Thyroid gland (tissue), 4 donors: ENCODE data around the gene NAXE. TPM values are rescaled to one million over a fixed set of nuclear protein-coding genes. Genes with fewer than 3 reads are reported as not detected.

Experiments used
- DNase-seq, 2 donors: peaks; one replicate each; pipeline ENCODE4 v3.0.0-alpha.2; 2019
- H3K27ac ChIP-seq, 3 donors: fragments of 200-600 bp; sonication (generic); 1 replicate in 2 of 3; 2 replicates in 1 of 3; pipeline ENCODE4 v1.5.1; 2016 to 2019; ENCODE audit warnings: mild to moderate bottlenecking in 1 of 3, moderate library complexity in 1 of 3
- H3K27me3 ChIP-seq: fragments of 200-600 bp; sonication (generic); one replicate; pipeline ENCODE4 v1.5.1; 2019
- H3K36me3 ChIP-seq, 2 donors: fragments of 200-600 bp; sonication (generic); one replicate each; pipeline ENCODE4 v1.5.1; 2016 to 2019
- H3K4me1 ChIP-seq, 2 donors: fragments of 200-600 bp; sonication (generic); one replicate each; pipeline ENCODE4 v1.5.1; 2017 to 2019
- H3K4me3 ChIP-seq, 3 donors: fragments of 200-600 bp; sonication (generic); replicated peaks in 1 of 3; 1 replicate in 2 of 3; 2 replicates in 1 of 3; pipeline ENCODE4 v1.5.1; 2016; ENCODE audit warnings: mild to moderate bottlenecking in 1 of 3
- H3K9me3 ChIP-seq: fragments of 200-600 bp; sonication (generic); one replicate; pipeline ENCODE4 v1.5.1; 2017
- POLR2A ChIP-seq, 2 donors: fragments of 450-650 bp; IDR thresholded peaks; one replicate each; pipeline ENCODE4 v1.6.1; 2017; ENCODE audit warnings: antibody characterized with exemption in 2 of 2, mild to moderate bottlenecking in 2 of 2, moderate library complexity in 1 of 2
- WGBS, 2 donors: methylation state at CpG; one replicate each; pipeline ENCODE4 v1.1.5; 2017; 5-methylcytosine and 5-hydroxymethylcytosine counted together
- intact Hi-C: fragments of 100-400 bp; cut with DNase I; formaldehyde crosslinking; loops from one replicate; pipeline ENCODE4 v1.15.1; 2023
- total RNA-seq, 4 donors: library from RNA; depleted of rRNA; stranded (reverse); fragments of >200 nt; gene quantifications; one replicate each; pipeline ENCODE4 v1.2.3, GENCODE V29; 2016
- TF ChIP-seq, protein P1 (sequence below), 6 experiments: fragments of 200-600 bp in 3 of 6; fragments of 450-650 bp in 3 of 6; sonication (generic) in 3 of 6; IDR thresholded peaks; one replicate each; pipeline ENCODE4 v1.5.1; 2016 to 2019; ENCODE audit warnings: antibody characterized with exemption in 6 of 6, mild to moderate bottlenecking in 2 of 6, inconsistent platforms in 1 of 6, moderate library complexity in 1 of 6

NAXE gene
- total RNA-seq, 4 donors from 2014 or later = 69.1 to 176 (median 117) TPM

DNA sequence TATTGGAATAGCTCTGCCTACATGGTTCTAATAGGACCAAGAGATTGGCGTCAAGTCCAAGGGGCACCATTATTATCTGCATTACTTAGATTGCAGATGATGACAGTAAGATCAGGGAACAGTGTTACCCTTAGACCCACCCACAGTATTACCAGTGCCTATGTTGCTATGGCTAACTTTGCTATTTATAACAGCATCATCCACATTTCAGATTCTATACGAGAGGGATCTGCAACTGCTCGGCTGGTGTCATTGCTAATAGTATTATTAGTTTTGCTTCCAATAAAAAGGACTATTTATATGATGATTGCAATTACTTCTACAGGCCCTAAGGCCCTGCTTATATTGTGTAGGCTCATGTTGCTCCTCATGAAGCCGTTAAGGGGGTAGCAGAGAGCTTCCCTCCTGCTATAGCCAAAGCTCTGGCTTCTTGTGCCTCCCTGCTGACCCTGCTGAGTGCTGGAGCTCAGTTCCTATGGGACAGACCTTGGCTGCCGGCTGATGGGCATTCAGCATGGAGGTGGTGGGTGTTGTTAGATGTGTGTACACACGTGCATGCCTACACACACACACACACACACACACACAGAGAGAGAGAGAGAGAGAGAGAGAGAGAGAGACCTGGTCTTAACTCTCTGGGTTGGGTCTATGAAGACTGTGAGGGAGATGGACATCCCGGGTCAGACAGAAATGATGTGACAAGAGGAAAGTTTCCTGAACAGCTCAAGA is 51.6 kb downstream of the NAXE start:
- Histone ChIP-seq H3K9me3 (no peaks in the 10 kb centered on the region), H3K27me3 (peaks cover 23% of the 10 kb centered on the region), H3K4me1 (peaks cover 9 to 10% of the 10 kb centered on the region in 2 donors), H3K36me3 (no peaks in the 10 kb centered on the region), H3K27ac (no peak overlapping the region), H3K4me3 (no peak overlapping the region)
- no peak for DNase-seq
- 52 to 60% methylated on average over 6 of the region's 7 CpGs for WGBS, 2 donors
- intact Hi-C loops = no loop called here
- no peak for TF ChIP-seq POLR2A (IDR thresholded peaks at IDR 0.05)
- TF ChIP-seq, protein P1, sequence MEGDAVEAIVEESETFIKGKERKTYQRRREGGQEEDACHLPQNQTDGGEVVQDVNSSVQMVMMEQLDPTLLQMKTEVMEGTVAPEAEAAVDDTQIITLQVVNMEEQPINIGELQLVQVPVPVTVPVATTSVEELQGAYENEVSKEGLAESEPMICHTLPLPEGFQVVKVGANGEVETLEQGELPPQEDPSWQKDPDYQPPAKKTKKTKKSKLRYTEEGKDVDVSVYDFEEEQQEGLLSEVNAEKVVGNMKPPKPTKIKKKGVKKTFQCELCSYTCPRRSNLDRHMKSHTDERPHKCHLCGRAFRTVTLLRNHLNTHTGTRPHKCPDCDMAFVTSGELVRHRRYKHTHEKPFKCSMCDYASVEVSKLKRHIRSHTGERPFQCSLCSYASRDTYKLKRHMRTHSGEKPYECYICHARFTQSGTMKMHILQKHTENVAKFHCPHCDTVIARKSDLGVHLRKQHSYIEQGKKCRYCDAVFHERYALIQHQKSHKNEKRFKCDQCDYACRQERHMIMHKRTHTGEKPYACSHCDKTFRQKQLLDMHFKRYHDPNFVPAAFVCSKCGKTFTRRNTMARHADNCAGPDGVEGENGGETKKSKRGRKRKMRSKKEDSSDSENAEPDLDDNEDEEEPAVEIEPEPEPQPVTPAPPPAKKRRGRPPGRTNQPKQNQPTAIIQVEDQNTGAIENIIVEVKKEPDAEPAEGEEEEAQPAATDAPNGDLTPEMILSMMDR (IDR thresholded peaks at IDR 0.05) = no peak

DNA sequence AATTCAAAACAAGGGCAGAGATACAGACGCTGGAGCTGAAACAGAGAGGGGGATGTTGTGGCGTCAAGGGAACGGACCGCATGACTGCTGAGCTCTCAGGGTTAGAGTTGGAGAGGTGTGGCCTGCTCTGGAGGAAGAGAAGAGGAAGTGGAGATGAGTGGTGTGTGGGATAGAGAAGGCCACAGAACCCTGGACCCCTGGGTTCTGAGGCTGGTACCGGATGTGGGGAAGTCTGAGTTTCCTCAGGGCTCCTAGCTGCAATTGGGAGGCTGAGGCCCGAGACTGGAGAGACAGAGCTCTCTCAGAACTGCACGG is 52.2 kb downstream of the NAXE start:
- Histone ChIP-seq H3K27ac (no peak overlapping the region), H3K9me3 (no peaks in the 10 kb centered on the region), H3K4me1 (peaks cover 9 to 10% of the 10 kb centered on the region in 2 donors), H3K27me3 (peaks cover 23% of the 10 kb centered on the region), H3K36me3 (no peaks in the 10 kb centered on the region), H3K4me3 (no peak overlapping the region)
- TF ChIP-seq POLR2A (IDR thresholded peaks at IDR 0.05) = no peak
- TF ChIP-seq, protein P1 (IDR thresholded peaks at IDR 0.05) = no peak
- WGBS, 2 donors = 70 to 75% methylated on average over 7 of the region's 7 CpGs
- intact Hi-C loops = no loop called here
- DNase-seq = no peak

Other genes starting within 250 kb of the NAXE start
- not detected for gene RHBG, start 222.6 kb upstream of the NAXE start, total RNA-seq
- gene MEF2D, start 91.0 kb upstream of the NAXE start, total RNA-seq = 10 to 100 TPM; 26.4 to 80.6 (median 32.0) TPM
- 1 to 10 TPM in 1 of 4 donors, under 1 TPM in 3; 0.15 to 1.4 (median 0.50) TPM for gene IQGAP3, start 19.2 kb upstream of the NAXE start, total RNA-seq
- under 1 TPM in 2 of 4 donors, not detected in 2; 0.27 to 0.67 TPM for gene TTC24, start 12.1 kb upstream of the NAXE start, total RNA-seq
- 10 to 100 TPM; 14.1 to 49.2 (median 24.5) TPM for gene GPATCH4, start 9.7 kb downstream of the NAXE start, total RNA-seq
- gene HAPLN2, start 27.6 kb downstream of the NAXE start, total RNA-seq = under 1 TPM in 1 of 4 donors, not detected in 3; 0.79 TPM
- 1 to 10 TPM in 1 of 4 donors, under 1 TPM in 1, not detected in 2; 0.54 to 1.1 TPM for gene BCAN, start 50.3 kb downstream of the NAXE start, total RNA-seq
- 10 to 100 TPM in 2 of 4 donors, 1 to 10 TPM in 2; 4.3 to 10.4 (median 9.0) TPM for gene NES, start 85.6 kb downstream of the NAXE start, total RNA-seq
- 10 to 100 TPM in 1 of 4 donors, 1 to 10 TPM in 2, not detected in 1; 3.0 to 15.3 (median 4.5) TPM for gene CRABP2, start 113.8 kb downstream of the NAXE start, total RNA-seq
- 10 to 100 TPM; 15.5 to 33.4 (median 25.3) TPM for gene METTL25B, start 136.7 kb downstream of the NAXE start, total RNA-seq
- gene ISG20L2, start 137.0 kb downstream of the NAXE start, total RNA-seq = 10 to 100 TPM; 13.6 to 34.9 (median 18.2) TPM
- gene MRPL24, start 149.3 kb downstream of the NAXE start, total RNA-seq = 10 to 100 TPM; 22.9 to 55.6 (median 35.9) TPM
- 100 to 1,000 TPM; 147 to 162 (median 148) TPM for gene HDGF, start 159.9 kb downstream of the NAXE start, total RNA-seq
- 10 to 100 TPM; 34.8 to 57.9 (median 43.6) TPM for gene PRCC, start 175.8 kb downstream of the NAXE start, total RNA-seq
- gene SH2D2A, start 225.1 kb downstream of the NAXE start, total RNA-seq = 1 to 10 TPM; 1.2 to 3.3 (median 2.0) TPM